Cerebellar cortex (tissue), 1 donor: ENCODE measurements around the gene CUL1.

Experiments used
- DNase-seq: peaks from one replicate; pipeline ENCODE4 v3.0.0-alpha.2; 2015; ENCODE audit warnings: low spot score

Gene CUL1

DNA sequence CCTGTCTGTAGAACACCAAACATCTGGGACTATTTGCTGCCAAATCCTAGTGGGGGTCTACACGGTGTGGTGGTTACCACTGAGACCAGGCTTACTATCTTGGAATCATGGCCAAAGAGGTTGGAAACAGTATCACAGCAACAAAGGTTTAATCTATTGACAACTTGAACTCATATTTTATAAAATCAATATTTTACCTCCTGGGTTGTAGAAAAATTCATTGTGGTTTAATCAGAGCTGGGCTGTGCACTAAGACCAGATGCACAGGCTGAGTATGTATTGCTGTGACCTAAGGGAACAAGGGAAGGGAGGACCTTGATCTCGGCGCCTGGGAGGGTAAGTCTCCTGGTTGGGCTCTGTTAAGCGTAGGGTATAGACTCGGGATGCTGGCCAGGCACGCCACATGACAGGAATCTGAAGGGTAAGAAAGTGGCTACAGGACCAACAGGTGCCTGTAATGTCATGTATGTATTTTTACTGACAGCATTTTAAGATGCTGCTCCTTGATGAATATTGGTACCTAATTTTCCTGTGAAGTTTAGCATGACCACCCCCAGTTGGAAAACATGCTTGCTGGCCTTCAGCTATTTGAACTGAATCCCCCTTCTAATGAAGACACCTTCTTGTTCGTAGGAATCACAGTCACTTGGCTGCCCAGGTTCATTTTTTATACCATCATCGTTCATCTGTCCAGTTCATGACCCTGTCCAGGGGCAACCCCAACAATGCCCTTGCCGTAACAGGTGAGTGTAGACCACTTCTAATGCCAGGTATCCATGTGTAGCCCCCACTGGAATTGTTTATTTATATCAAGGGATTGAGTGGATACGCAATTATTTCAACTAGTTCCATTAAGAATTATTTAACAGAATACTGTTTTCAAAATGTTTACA, 105.9 kb downstream of the CUL1 start:
- no peak for DNase-seq

- DNase-seq = no peak
These were observed 107.5 kb downstream of the CUL1 start for GRCh38 chr7:148806187-148806586.

DNA sequence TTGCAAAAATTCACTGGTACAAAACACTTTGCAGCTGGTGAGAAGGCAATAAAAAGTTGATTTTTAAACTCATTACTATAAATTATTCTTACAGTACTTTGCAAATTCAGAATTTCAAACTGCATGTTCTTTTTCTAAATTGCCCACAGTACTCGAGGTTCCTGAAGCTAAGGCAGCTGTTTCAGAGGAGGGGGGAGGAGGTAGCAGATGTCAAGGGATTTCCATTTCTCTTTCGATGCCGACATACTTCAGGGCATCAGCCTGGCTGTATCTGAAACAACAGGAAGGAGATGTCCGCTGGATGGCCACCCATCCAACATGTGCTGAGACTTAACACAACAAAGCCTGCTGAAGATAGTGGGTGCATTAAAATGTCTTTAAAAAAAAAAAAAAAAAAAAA, 108.7 kb downstream of the CUL1 start:
- no peak for DNase-seq

- no peak for DNase-seq
These were observed 111.2 kb downstream of the CUL1 start for GRCh38 chr7:148809856-148810255.

- DNase-seq = no peak
These were observed 113.2 kb downstream of the CUL1 start for GRCh38 chr7:148811892-148812291.

- no peak for DNase-seq
These were observed 115.2 kb downstream of the CUL1 start for GRCh38 chr7:148813890-148814289.

- DNase-seq = no peak
These were observed 116.3 kb downstream of the CUL1 start for GRCh38 chr7:148814922-148815559.

GRCh38 chr7:148815612-148816011, 116.9 kb downstream of the CUL1 start:
- DNase-seq = no peak

GRCh38 chr7:148819697-148820360, 121.1 kb downstream of the CUL1 start:
- no peak for DNase-seq

GRCh38 chr7:148821422-148821821, 122.7 kb downstream of the CUL1 start:
- no peak for DNase-seq

DNA sequence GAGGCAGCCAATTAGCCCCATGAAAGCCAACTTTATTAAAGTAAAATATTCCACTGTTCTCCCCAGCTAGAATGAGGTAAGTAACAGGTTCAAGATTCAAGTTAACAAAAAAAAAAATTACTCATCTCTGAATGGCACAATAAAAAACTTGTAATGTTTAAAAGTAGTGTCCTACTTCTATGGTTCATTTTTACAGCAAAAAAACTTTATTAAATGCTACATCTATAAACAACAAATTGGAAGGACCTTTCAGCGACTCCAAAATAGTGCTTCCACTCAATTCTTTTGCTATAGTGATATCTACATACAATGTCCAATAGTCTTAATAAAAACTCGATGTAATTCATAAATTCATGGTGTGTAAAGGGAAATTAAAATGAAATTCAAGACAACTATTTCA, 126.2 kb downstream of the CUL1 start:
- DNase-seq = no peak

DNA sequence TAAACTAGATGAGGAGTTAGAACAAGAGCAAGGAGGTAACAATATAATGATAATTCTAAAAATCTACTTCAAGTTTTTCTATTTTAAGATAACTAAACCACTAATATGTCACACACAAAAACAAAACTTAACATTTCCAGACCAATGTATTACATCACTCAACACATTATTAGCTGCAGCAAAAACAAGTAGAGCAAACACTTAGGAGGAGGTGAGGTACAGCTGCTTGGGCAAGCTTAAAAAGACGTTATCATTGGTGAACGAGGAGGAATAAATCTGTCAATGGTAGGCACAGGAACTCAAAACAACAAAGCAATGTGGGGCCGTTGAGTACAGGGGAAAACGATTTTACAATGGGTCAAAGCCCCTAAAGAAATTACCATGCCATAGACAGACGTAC, 126.6 kb downstream of the CUL1 start:
- DNase-seq = no peak

DNA sequence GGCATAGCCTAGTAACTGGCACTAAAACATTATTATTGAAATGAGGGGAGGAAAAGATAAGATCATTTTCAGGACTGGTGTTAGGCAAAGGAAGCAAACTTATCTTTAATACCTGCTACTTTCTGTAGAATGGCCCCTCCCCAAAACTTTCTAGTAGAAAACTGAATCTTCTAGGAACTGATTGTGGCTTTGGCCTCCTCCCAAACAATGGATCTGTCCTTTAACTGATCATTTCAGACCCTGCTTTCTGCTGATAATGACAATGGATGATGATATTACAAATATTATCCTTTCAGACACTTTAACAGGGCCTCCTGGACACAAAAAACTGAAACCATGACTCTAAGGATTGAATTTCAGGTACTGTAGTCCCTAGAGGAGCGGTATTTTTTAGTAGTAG, 130.3 kb downstream of the CUL1 start:
- DNase-seq = no peak

- no peak for DNase-seq
These were observed 132.4 kb downstream of the CUL1 start for GRCh38 chr7:148830897-148831692.

- DNase-seq = no peak
These were observed 133.1 kb downstream of the CUL1 start for GRCh38 chr7:148831782-148832181.

DNA sequence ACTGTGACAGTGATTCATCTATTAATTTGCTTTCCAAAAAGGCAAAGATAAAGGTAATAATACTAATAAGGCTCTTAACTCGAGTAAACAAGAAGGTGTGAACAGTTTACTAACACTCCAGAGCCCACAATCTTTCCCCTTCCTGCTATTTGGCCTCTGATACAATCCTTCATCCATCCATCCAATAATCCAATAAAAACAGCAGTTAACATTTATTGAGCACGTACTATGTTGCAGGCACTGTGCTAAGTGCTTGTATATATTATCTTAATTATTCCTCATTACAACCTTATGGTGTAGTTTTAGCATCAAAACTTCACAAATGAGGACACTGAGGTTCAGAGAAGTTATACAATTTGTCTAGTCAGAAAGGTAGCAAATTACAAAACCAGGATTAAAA, 135.9 kb downstream of the CUL1 start:
- no peak for DNase-seq

DNA sequence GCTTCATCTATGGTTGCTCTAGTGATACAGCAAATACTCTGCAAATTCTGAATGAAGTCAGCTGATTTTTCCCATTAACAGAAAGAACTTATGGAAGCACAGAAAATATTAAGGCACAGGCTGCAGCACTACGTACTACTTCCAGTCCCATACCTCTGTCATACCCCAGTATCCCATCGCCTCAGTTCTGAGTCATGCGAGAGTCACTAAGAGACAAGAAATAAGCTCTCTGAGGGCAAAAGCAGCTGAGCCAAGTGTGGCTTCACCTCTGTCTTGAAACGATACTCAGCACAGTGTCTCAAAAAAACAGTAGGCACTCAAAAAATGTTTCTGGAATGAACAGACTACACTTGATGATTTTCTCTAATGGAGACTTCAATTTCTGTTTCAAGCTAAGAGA, 137.2 kb downstream of the CUL1 start:
- DNase-seq = no peak

GRCh38 chr7:148838905-148839304, 140.2 kb downstream of the CUL1 start:
- DNase-seq = no peak

DNA sequence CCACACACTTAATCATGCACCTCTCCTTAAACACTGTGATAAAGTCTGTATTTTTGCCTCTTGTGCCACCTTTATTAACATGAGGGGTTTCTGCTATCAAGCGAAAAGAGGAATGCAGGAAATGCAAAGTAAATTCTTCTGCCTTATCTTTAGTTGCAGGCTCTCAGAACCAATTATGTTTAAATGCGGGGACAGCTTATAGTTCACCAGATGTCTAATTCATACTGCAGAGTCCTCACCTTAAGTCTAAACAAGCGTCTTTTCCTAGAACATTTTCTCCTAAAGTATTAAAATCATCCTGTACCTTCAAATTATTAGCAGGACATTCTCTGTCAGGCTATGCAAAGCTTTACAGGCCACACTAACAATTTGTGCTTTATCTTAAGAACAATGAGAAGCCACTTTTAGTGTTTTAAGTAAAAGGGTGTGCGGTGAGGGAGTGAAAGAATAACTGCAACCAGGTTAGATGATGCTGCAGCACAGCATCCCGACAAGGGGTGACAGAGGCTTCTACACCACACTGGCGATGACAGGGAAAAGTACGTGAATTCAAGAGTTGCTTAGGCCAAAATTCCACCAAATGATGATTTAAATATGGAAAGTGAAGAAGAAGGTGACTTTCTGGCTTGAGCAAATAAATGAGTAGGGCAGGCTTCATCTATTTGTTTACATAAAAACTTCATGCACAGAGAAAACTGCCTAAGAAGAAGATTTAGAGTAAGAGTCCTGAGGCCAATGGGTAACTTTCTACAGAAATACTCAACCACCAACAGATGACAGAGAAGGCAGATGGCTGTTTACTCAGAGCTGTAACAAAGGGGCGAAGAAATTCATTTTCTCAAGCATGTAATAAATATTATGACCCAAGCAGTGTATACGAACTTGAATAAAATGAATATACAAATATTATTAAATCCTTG, 149.4 kb downstream of the CUL1 start:
- no peak for DNase-seq

GRCh38 chr7:148849393-148850098, 150.8 kb downstream of the CUL1 start:
- no peak for DNase-seq
